Thoracic aorta (tissue), 2 donors: ENCODE results near the gene CDH22. TPM values are rescaled to one million over a fixed set of nuclear protein-coding genes. Genes with fewer than 3 reads are reported as not detected.

Experiments used
- ATAC-seq: fragments of 150-250 bp; one replicate; pipeline ENCODE4 v1.8.0; 2017; ENCODE audit warnings: low read depth; ENCODE audit not compliant: insufficient number of reproducible peaks, low FRiP score
- DNase-seq: peaks from one replicate; pipeline ENCODE4 v3.0.0-alpha.2; 2020; ENCODE audit warnings: low spot score
- H3K27ac ChIP-seq, 2 donors: fragments of 200-600 bp; sonication (generic); 1 replicate in 1 of 2; 2 replicates in 1 of 2; pipeline ENCODE4 v1.5.1; 2016; ENCODE audit warnings: mild to moderate bottlenecking in 2 of 2, moderate library complexity in 2 of 2
- H3K27me3 ChIP-seq: fragments of 200-600 bp; sonication (generic); replicated peaks from 2 replicates; pipeline ENCODE4 v1.6.0; 2016; ENCODE audit warnings: mild to moderate bottlenecking; ENCODE audit not compliant: insufficient read depth
- H3K36me3 ChIP-seq: fragments of 200-600 bp; sonication (generic); one replicate; pipeline ENCODE4 v1.5.1; 2016
- H3K4me1 ChIP-seq, 2 donors: fragments of 200-600 bp; sonication (generic); 1 replicate in 1 of 2; 2 replicates in 1 of 2; pipeline versions ENCODE4 v1.5.1 to v1.6.0; 2016; ENCODE audit warnings: low read depth in 2 of 2, mild to moderate bottlenecking in 1 of 2; ENCODE audit not compliant: control insufficient read depth in 1 of 2
- H3K4me3 ChIP-seq: fragments of 200-600 bp; sonication (generic); 2 replicates; pipeline ENCODE4 v1.5.1; 2016; ENCODE audit warnings: mild to moderate bottlenecking
- H3K9me3 ChIP-seq: fragments of 200-600 bp; sonication (generic); 2 replicates; pipeline ENCODE4 v1.5.1; 2016
- total RNA-seq, 2 donors: library from RNA; depleted of rRNA; stranded (reverse); fragments of >200 nt; gene quantifications; one replicate each; pipeline versions ENCODE4 v1.1.0 to v1.2.3, GENCODE V29; 2016
- TF ChIP-seq, protein P1 (sequence below): fragments of 200-600 bp; sonication (generic); IDR thresholded peaks from one replicate; pipeline ENCODE4 v1.5.1; 2019; ENCODE audit warnings: antibody characterized with exemption

Gene CDH22
- total RNA-seq, 2 donors from 2014 or later: not detected

DNA sequence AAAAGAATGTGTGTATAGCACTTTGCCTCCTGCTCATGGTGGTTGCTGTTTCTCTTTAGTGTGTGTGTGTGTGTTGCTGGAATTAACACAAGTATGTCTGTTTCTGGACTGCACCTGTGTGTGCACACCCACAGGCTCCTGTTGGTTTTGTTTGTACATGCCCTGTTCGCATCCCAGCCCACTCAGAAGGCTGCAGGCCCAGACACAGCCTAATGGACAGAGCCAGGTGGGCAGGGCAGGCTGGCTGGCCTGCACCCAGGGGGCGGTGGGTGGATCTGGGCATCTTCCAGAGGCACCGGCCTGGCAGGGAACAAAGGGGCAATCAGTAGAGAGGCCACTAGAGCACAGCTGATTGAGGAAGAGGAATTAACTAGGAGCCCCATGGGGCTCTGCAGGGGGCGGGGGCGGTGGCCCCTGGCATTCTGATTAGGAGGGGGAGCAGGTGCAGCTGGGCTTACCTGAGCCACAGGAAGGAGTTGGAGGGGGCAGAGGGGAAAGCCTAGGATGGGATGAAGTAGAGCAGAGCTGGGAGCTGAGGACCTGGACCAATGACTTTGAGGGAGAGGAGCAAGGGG is 168.3 kb downstream of the CDH22 start:
- Histone ChIP-seq H3K4me1 (no peaks in the 10 kb centered on the region), H3K27ac (no peak overlapping the region), H3K9me3 (no peaks in the 10 kb centered on the region), H3K36me3 (no peaks in the 10 kb centered on the region), H3K4me3 (no peak overlapping the region), H3K27me3 (no peaks in the 10 kb centered on the region)
- ATAC-seq: no peak
- TF ChIP-seq, protein P1, sequence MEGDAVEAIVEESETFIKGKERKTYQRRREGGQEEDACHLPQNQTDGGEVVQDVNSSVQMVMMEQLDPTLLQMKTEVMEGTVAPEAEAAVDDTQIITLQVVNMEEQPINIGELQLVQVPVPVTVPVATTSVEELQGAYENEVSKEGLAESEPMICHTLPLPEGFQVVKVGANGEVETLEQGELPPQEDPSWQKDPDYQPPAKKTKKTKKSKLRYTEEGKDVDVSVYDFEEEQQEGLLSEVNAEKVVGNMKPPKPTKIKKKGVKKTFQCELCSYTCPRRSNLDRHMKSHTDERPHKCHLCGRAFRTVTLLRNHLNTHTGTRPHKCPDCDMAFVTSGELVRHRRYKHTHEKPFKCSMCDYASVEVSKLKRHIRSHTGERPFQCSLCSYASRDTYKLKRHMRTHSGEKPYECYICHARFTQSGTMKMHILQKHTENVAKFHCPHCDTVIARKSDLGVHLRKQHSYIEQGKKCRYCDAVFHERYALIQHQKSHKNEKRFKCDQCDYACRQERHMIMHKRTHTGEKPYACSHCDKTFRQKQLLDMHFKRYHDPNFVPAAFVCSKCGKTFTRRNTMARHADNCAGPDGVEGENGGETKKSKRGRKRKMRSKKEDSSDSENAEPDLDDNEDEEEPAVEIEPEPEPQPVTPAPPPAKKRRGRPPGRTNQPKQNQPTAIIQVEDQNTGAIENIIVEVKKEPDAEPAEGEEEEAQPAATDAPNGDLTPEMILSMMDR: no peak
- no peak for DNase-seq

DNA sequence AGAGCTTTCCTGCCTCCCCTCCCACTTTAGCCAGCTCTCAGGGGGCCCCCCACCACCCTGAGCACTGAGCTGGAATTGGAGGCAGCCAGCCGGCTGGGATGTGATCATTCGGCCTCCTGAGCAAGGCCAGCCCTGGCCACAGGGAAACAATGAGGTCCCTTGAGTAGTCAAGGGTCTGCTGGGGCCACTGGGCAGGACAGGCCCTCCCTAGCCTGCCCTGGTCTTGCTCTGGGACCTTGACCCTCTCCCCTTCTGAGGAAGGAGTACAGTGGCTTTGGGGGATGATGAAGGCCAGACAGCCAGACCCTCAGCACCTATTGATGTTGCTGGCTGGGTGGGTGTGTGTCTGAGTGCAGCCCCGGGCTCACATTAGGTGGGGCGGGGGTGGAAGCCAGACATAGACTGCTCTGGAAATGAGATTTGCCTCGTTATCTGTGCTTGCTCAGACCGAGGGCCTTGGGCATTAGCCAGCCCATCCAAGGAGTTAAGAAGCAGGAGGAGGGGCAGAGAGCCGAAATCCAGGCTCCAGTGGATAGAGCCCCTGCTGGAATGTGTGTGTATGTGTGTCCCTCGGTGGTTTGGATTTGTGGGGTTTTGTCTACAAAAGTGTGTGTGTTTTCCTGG is 168.9 kb downstream of the CDH22 start:
- H3K27ac ChIP-seq: no peak overlapping the region
- ATAC-seq (no peak), DNase-seq (no peak)
- no peaks in the 10 kb centered on the region for H3K36me3 ChIP-seq
- H3K4me1 ChIP-seq: no peaks in the 10 kb centered on the region
- TF ChIP-seq, protein P1: no peak
- no peaks in the 10 kb centered on the region for H3K27me3 ChIP-seq
- no peak overlapping the region for H3K4me3 ChIP-seq
- H3K9me3 ChIP-seq: no peaks in the 10 kb centered on the region

DNA sequence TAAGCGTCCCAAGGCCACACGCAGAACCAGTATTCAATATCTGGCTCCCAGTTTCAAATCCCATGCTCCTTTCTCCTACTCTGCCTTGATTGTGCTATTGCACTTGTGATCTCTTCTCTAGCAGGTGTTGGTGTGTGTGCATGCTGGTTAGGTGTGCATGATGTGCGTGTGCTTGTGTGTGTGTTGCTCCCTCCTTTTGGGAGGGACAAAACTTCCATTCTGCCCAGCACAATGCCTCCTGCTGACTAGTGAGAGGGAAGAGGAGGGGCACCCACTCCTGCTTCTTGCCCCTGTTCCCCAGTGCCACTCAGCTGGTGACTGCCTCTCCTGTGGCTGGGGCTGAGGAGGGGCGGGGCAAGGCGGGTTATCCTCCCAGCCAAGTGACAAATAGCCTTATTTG is 170.5 kb downstream of the CDH22 start:
- DNase-seq: no peak
- Histone ChIP-seq H3K9me3 (no peaks in the 10 kb centered on the region), H3K27me3 (no peaks in the 10 kb centered on the region), H3K36me3 (no peaks in the 10 kb centered on the region), H3K27ac (no peak overlapping the region), H3K4me1 (peaks cover 0 to 4% of the 10 kb centered on the region in 2 donors), H3K4me3 (no peak overlapping the region)
- no peak for ATAC-seq
- TF ChIP-seq, protein P1: no peak

DNA sequence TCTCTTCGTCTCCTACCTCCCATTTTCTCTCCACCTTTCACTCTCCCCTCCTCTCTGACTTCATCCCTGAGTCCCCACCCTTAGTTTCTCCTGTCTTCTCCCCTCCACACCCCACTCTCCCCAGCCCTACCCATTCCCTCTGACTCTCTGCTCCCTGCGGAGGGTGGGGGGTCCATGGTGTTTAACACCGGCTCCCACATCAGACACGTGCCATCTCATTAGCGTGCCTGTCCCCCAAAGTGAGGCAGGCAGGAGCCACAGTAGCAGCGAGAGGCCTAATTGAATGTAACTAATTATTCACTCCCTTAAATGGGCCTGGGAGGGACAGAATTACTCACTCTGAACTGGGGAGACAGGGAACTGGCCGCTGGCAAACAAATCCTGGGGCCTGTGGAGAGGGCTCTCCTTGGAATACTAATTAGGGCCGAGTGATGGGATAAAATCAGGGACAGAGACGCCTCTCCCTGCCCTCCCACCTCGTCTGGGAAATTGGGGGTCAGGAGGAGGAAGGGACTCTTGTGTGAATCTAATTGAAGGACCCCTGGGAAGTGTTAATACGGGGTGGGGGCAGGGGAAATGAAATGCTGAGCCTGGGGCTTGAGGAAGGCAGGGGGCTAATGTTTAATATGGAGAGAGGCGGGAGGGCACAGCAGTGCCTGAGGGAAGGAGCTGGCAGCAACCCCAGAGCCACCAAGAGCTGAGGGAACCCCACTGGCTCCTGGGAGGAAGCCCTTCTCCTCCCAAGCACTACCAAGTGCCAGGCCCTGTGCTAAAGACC is 172.3 kb downstream of the CDH22 start:
- TF ChIP-seq, protein P1: no peak
- H3K27ac ChIP-seq: no peak overlapping the region

DNA sequence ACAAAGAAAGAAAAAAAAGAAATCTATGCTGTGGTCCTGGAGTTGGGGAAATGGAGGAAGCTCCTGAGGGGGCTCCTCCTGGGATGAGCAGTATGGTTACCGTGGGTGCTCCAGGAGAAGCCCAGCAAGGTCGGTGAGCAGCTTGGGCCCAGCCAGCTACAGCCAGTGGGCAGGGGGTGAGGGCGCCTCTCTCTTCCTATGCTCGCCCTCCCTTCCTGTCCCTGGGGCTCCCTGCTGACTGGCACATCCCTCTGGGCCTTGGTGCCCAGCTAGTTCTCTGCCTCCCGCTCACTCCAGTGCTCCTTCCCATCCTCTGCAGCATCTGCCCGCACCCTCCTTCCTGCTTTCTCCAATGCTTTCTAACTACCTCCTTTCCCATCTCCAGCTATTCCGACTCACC is 173.6 kb downstream of the CDH22 start:
- Histone ChIP-seq H3K27me3 (no peaks in the 10 kb centered on the region), H3K4me1 (peaks cover 0 to 26% of the 10 kb centered on the region in 2 donors), H3K36me3 (no peaks in the 10 kb centered on the region), H3K9me3 (no peaks in the 10 kb centered on the region), H3K4me3 (no peak overlapping the region), H3K27ac (no peak overlapping the region)
- TF ChIP-seq, protein P1: no peak
- DNase-seq: no peak
- ATAC-seq: no peak

More for the DNA sequence above, 172.3 kb downstream of the CDH22 start:
- no peak for DNase-seq
- H3K4me1 ChIP-seq: peaks cover 0 to 19% of the 10 kb centered on the region in 2 donors
- H3K4me3 ChIP-seq: no peak overlapping the region
- H3K9me3 ChIP-seq: no peaks in the 10 kb centered on the region
- H3K36me3 ChIP-seq: no peaks in the 10 kb centered on the region
- no peaks in the 10 kb centered on the region for H3K27me3 ChIP-seq
- ATAC-seq: no peak
